ENCODE results near the gene ARL2BP. TPM values are rescaled to one million over a fixed set of nuclear protein-coding genes. Genes with fewer than 3 reads are reported as not detected.

ARL2BP gene
- total RNA-seq, 4 donors from 2014 or later = 27.8 to 66.2 (median 51.0) TPM

- 86% methylated on average over 2 of the region's 2 CpGs for WGBS
- no peak overlapping the region for H3K4me3 ChIP-seq
- peaks cover 92% of the 10 kb centered on the region for H3K36me3 ChIP-seq
- no peaks in the 10 kb centered on the region for H3K27me3 ChIP-seq
- no peaks in the 10 kb centered on the region for H3K9me3 ChIP-seq
- TF ChIP-seq CTCF (IDR thresholded peaks at IDR 0.05) = no peak
- no peak for TF ChIP-seq POLR2AphosphoS5 (IDR thresholded peaks at IDR 0.05)
- TF ChIP-seq POLR2A (IDR thresholded peaks at IDR 0.05) = no peak
- no peak for TF ChIP-seq EP300 (IDR thresholded peaks at IDR 0.05)
- peaks cover 9% of the 10 kb centered on the region for H3K4me1 ChIP-seq
- DNase-seq (ENCODE audit: low spot score in 2 of 2) = no peak
- H3K27ac ChIP-seq = no peak overlapping the region
These were observed 6.3 kb downstream of the ARL2BP start for GRCh38 chr16:57251352-57251751.

- H3K9me3 ChIP-seq = no peaks in the 10 kb centered on the region
- H3K4me1 ChIP-seq = no peaks in the 10 kb centered on the region
- no peak for DNase-seq (ENCODE audit: low spot score in 2 of 2)
- H3K4me3 ChIP-seq = no peak overlapping the region
- TF ChIP-seq EP300 (IDR thresholded peaks at IDR 0.05) (no peak), POLR2AphosphoS5 (IDR thresholded peaks at IDR 0.05) (no peak), POLR2A (IDR thresholded peaks at IDR 0.05) (no peak), CTCF (IDR thresholded peaks at IDR 0.05) (no peak)
- H3K36me3 ChIP-seq = peaks cover 94% of the 10 kb centered on the region
- no peak overlapping the region for H3K27ac ChIP-seq
- H3K27me3 ChIP-seq = no peaks in the 10 kb centered on the region
- WGBS = 82% methylated on average over 6 of the region's 6 CpGs
These were observed 7.2 kb downstream of the ARL2BP start for GRCh38 chr16:57252148-57252721.

- Histone ChIP-seq H3K27me3 (no peaks in the 10 kb centered on the region), H3K27ac (no peak overlapping the region), H3K4me3 (no peak overlapping the region), H3K9me3 (no peaks in the 10 kb centered on the region), H3K4me1 (no peaks in the 10 kb centered on the region), H3K36me3 (peaks cover 87% of the 10 kb centered on the region)
- WGBS = 97% methylated on average over 1 of the region's 1 CpG
- TF ChIP-seq EP300 (IDR thresholded peaks at IDR 0.05) (no peak), POLR2AphosphoS5 (IDR thresholded peaks at IDR 0.05) (no peak), CTCF (IDR thresholded peaks at IDR 0.05) (no peak), POLR2A (IDR thresholded peaks at IDR 0.05) (no peak)
- DNase-seq (ENCODE audit: low spot score in 2 of 2) = no peak
These were observed 8.4 kb downstream of the ARL2BP start for GRCh38 chr16:57253466-57253865.

- 81% methylated on average over 9 of the region's 10 CpGs for WGBS
- no peak for DNase-seq (ENCODE audit: low spot score in 2 of 2)
- H3K36me3 ChIP-seq = peaks cover 63% of the 10 kb centered on the region
These were observed 10.8 kb downstream of the ARL2BP start for GRCh38 chr16:57255686-57256415.

GRCh38 chr16:57256601-57257395, 11.7 kb downstream of the ARL2BP start:
- H3K4me3 ChIP-seq = no peak overlapping the region
- no peaks in the 10 kb centered on the region for H3K27me3 ChIP-seq
- no peak overlapping the region for H3K27ac ChIP-seq
- DNase-seq (ENCODE audit: low spot score in 2 of 2) = peak in 1 of 2 donors; percentile 59
- peaks cover 54% of the 10 kb centered on the region for H3K36me3 ChIP-seq
- WGBS = 92% methylated on average over 5 of the region's 16 CpGs
- TF ChIP-seq POLR2A (IDR thresholded peaks at IDR 0.05) (no peak), CTCF (IDR thresholded peaks at IDR 0.05) (no peak), EP300 (IDR thresholded peaks at IDR 0.05) (no peak), POLR2AphosphoS5 (IDR thresholded peaks at IDR 0.05) (no peak)
- peaks cover 12% of the 10 kb centered on the region for H3K4me1 ChIP-seq
- H3K9me3 ChIP-seq = no peaks in the 10 kb centered on the region

More at GRCh38 chr16:57255686-57256415, 10.8 kb downstream of the ARL2BP start:
- TF ChIP-seq POLR2A (IDR thresholded peaks at IDR 0.05) = no peak
- no peaks in the 10 kb centered on the region for H3K9me3 ChIP-seq
- no peak overlapping the region for H3K27ac ChIP-seq
- no peak overlapping the region for H3K4me3 ChIP-seq
- H3K27me3 ChIP-seq = no peaks in the 10 kb centered on the region
- H3K4me1 ChIP-seq = peaks cover 9% of the 10 kb centered on the region

Measured in suprapubic skin (tissue), 4 donors.